Measurements from ENCODE around the gene KAZN.
"Not testable (repeated sequence)": the region's sequence is repeated elsewhere in the genome, so short reads cannot be mapped to it uniquely, and the experiment has no call there.

The KAZN gene

DNA sequence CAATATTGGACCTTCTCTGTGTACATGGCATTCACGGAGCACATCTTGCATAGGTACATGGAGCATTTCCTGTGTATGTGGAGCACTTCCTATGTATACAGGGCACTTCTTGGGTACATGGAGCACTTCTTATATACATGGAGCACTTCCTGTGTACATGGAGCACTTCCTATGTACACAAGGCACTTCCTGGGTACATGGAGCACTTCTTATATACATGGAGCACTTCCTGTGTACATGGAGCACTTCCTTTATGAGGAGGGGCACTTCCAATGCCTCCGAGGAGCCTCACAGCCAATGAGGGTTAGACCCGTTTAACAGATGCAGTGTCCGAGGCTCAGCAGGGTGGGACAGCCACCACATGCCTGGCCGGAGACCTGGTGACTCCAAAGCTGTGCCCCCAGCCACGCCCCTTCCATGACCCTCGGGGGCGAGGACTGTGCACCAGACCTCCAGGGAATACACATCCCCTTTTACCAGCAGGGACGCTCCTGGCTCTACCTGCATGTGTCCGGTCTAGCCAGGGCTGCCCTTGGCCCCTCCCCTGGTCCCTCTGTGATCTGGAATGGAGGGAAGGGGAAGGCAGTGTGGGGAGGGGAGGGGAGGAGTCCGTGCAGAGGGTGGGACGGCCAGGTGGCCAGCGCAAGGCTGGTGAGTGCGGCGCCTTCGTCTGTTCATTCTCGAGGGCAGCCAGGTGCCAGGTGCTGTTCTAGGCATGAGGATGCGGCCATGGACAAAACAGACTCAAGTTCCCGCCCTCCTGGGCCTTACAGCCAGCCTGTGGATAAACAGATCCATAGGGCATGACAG, 360.0 kb downstream of the KAZN start:
- DNase-seq (ENCODE audit: low spot score): no peak

DNA sequence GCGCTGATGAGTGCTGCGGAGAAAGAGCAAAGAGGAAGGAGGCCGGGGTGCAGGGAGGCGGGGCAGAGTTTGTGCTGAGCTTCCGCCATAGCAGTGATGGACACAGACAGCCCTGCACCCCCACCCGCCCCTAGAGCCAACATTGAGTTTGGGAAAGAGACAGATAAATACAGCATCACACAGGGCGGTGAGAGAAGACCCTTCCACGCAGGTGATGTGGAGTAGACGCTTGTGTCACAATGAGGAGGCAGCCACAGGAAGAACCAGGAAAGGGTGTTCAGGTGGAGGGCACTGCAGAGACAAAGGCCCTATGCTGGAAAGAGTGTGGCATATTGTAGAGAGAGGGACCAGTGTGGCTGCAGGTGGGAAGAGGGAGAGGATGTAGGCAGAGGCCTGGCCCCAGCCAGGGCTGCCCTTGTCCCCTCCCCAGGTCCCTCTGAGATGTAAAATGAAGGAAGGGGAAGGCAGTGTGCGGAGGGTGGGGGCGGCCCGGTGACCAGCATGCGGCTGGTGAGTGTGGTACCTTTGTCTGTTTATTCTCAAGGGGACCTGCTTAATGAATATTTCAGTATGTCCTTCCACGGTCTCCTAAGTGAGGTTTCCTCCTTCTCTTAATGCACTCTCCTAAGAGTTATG, 360.7 kb downstream of the KAZN start:
- no peak for DNase-seq (ENCODE audit: low spot score)

DNA sequence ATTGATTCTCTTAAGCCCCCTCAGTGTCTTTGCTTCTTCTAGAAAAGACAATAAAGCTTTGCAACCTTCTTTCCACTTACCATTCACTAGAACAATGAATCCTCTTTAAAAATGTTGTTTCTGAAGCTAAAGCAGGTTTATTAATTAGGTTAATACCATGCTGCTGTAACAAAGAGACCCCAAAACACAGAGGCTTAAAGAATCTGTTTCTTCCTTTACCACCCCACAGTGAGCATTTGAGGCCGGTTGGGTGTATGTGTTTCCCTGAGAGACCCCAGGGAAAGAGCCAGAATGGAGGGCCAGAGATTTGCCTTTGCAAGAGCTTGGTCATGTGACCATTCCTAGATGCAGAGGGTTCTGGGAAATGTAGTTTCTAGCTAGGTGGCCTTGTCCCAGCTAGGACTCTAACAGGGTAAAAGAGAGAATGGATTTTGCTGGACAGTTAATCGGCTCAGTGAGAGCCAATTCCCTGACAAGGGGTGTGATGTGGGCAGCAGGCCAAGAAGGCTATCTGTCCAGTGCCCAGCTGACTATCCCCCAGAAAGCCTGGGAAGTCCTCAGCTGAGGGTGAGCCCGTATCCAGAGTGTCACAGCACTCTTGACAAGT, 363.3 kb downstream of the KAZN start:
- DNase-seq (ENCODE audit: low spot score): no peak

DNA sequence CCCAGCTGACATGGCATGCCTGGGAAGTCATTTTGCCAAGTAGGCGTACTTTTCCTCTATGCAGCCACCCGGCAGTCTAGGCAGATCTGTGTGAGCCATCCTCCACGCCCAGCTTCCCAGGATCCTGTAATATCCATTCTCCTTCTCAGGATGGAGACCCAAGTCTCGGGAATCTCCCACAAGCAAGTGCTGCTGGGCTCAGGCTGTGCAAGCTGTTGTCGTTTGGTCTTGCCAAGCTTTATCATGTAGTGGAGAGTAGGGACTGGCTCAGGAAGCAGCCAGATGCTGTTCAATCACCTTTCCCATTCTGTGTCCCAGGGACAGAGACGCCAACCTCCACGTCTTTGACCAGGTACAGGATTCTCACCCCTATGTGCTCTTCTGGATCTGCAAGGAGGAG, 363.9 kb downstream of the KAZN start:
- no peak for DNase-seq (ENCODE audit: low spot score)

DNA sequence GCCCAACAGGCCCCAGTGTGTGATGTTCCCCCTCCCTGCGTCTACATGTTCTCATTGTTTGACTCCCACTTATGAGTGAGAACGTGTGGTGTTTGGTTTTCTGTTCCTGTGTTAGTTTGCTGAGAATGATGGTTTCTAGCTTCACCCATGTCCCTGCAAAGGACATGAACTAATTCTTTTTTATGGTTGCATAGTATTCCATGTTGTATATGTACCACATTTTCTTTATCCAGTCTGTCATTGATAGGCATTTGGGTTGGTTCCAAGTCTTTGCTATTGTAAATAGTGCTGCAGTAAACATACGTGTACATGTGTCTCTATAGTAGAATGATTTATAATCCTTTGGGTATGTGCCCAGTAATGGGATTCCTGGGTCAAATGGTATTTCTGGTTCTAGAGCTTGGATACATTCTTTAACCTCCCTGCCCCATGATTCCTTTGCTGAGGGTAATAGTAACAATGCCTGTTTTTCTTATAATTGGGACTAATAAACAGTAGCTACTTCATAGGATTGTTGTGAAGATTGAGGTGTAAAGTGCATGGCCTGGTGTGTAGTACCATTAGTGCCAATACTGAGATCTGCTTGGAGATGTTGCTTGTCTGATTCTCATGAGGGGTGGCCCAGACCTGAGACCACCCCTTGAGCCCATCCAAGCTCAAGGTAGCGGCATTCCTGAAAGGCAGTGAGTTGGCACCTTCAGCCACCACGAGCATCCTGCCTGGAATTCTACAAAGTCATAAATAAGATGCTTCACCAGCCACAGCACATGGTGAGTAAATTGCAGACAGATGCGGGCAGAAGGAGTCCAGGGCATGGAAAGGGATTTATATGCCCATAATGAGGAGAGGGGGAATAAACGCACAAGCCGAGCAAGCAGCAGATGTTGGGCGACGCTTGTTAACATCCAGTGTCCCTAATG, 365.6 kb downstream of the KAZN start:
- not testable (repeated sequence) for DNase-seq (ENCODE audit: low spot score)

DNA sequence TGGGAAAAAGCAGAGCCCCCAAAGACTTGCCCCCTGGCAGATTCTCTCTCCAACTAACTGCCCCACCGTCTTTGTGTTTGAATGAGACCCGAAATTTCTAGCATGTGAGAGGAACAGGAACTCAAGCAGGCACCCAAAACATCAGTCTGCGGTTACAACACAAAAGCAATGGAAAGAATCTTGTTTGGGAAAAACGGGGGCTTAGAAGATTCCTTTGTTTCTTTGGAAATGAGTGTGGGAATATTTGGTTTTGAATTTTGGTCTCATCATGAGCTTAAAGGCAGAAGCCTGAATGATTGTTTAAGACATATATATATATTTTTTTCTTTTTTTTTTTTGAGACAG, 366.2 kb downstream of the KAZN start:
- DNase-seq (ENCODE audit: low spot score): no peak

DNA sequence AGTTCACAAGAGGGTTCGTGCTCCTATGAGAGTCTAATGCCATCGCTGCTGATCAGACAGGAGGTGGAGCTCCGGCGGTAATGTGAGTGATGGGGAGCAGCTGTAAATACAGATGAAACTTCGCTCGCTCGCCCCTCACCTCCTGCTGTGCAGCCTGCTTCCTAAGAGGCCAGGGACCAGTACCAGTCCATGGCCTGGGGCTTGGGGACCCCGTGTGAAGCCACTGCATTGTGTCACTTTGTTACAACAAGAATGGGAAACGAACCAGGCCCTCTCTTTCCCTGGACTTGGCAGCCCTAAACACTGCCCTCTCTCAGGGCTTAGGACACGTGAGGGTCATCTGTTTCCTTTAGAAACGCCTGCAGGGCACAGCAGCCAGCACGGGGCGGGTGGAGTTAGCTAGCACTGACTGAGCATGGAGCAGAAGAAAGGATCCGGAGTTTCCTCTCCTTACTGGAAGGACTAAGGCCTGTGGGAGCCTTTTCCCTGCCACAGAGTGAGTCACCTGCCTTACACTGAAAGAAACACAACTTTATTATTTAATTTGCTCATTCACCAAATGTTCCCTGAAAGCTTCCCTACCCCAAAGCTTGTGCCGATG, 369.9 kb downstream of the KAZN start:
- no peak for DNase-seq (ENCODE audit: low spot score)

DNA sequence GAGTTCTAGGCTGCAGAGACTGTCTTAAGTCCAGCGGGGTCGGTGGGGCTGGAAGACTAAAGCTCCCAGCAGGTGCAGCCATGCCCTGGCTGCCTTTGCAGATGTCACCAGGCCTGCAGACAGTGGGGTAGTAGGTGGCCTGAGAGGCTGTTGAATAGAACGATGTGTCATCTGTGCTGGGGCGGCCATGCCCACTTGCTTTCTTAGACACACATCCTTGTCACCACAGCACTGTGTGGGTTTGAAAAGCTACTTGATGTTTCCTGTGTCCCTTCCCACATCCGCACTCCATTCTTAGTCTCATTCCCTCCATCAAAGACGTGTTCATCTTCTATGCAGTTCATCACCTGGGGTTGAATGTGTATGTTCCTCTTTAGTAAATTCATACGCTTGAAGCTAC, 370.5 kb downstream of the KAZN start:
- no peak for DNase-seq (ENCODE audit: low spot score)

DNA sequence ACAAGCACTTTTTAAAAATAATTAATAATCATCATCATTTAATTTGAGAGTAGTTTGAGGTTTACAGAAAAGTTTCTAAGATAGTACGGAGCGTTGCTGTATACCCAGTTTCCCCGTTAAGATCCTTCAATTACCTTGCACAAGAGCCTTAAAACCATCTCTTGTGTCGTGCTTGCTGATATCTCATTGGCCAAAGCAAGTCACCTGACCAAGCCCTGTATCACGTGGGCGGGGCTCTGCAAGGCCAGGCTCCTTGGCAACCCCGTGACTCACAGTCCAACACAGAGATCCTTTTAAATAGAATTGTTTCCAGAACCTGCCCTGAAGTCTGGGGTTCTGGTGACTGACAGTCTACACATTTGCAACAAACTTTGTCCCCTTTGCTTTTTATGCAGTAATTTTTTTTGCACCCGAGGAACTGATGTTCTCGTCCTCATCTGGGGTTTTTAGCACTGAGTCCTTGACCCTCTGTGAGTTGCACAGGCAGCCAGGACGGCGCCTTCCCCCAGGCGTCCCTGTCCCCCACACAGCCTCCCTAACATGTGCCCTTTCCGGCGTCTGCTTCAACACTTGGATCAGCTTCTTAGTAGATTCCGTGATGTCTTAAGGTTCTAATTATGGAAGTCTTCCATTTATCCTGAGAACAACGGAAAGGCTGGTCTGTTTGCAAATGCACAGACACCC, 371.8 kb downstream of the KAZN start:
- DNase-seq (ENCODE audit: low spot score): no peak

DNA sequence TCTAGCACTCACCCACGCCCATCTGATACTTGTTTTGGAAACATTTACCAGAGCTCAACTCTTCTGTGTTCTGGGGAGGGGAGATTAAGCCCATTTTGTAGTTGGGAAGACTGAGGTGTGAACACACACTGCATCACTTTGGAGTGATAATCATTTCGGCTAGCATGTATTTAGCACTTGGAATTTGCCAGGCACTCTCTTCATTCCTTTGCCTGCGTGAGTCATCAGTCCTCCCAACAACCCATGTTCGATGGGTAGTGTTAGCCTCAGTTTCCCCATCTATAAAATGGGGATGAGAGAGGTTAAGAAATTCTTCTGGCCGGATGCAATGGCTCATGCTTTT, 372.3 kb downstream of the KAZN start:
- no peak for DNase-seq (ENCODE audit: low spot score)

DNA sequence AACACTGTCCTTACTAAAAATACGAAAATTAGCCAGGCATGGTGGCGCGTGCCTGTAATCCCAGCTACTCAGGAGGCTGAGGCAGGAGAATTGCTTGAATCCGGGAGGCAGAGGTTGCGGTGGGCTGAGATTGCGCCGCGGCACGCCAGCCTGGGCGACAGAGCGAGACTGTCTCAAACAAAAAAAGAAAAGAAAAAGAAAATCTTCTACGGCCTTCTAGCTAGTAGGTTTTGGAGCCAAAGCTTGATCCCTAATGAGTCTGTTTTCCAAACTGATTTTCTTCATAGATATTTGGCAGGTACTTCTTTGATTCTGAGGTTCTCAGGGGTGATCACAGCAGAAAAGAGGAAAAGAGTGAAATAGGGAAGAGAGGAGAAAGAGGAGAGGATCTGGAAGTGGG, 372.7 kb downstream of the KAZN start:
- DNase-seq (ENCODE audit: low spot score): no peak

DNA sequence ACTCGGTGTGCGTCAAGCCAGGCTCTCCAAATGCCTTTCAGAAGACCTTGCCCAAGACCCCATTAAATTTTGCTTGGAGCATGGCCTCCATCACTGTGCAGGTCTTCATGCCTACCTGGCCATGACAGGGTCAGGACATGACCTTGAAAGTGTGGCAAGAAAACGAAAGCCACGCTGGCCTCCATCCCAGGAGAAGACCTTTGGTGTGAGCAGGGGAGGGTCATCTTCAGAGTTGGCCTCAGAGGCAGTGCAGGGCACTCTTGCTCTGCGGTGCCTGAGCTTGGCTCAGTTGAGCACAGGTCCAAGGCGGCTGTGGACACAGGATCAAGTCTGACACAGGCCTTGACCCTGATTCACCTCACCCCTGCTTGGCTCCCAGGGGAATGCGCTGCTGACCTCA, 373.6 kb downstream of the KAZN start:
- no peak for DNase-seq (ENCODE audit: low spot score)

DNA sequence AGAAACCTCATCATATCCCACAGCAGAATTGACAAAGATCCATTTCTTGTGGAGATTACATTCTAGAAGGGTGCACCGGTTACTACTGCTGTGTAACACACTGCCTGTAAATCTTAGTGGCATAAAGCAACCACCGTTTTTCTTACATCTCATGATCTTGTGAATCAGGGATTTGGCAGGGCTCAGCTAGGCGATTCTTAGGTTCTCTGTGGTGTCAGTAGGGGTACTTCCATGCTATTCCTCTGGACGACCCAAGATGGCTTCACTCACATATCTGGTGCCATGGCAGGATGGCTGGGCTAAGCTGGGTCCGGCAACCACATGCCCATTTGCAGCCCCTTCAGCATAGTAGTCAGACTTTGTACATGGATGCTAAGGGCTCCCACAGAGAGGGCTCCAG, 375.3 kb downstream of the KAZN start:
- DNase-seq (ENCODE audit: low spot score): no peak

DNA sequence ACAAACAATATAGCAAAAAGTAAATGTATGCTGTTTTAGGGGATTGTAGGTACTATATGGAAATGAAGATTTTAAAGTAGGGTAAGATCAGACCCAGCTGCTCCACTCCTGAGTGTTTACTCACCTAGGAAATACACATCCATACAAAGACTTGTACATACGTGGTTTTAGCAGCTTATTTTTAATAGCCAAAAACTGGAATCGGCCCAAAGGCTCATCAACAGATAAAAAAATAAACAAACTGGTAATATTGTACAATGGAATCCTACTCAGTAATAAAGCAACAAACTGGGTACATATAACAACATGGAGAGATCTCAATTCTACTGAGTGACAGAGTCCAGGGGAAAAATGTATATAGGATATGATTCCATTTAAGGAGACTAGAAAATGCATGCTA, 375.9 kb downstream of the KAZN start:
- no peak for DNase-seq (ENCODE audit: low spot score)

DNA sequence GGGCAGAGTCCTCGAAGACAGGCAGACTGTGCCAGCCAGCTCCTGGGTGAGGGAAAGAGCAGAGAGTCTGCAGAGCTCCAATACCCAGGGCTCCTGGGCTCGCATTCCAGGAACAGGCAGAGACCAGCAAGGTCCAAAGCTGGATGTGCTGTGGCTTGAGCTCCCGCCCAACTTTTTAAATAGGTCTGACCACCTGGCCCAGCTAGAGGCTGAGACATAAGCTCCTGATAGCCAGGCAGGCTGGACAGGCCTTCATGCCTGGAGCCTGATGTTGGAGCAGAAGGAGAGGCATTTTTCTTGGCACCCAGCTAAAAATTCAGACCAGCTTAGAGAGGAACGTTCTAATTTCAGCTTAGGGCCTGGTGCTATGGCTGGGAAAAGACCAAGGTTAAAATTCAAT, 376.6 kb downstream of the KAZN start:
- DNase-seq (ENCODE audit: low spot score): no peak

DNA sequence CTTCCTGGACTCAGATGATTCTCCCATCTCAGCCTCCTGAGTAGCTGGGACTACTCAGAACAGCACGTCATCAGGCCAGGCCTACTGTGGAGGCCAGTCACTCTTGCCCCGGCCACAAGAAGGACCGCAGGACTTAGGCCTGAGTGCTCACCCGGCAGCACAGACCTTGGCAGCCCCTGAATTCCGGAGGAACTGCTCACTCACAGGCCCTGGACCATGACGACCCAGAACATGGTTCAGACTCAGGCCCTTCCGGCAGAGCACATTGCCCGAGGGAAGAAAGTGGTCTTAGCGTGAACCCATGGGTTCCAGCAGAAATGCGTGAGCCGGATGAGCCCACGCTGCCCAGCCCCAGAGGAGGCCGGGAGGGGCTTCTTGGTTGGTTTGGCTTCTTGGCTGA, 377.8 kb downstream of the KAZN start:
- DNase-seq (ENCODE audit: low spot score): no peak

DNA sequence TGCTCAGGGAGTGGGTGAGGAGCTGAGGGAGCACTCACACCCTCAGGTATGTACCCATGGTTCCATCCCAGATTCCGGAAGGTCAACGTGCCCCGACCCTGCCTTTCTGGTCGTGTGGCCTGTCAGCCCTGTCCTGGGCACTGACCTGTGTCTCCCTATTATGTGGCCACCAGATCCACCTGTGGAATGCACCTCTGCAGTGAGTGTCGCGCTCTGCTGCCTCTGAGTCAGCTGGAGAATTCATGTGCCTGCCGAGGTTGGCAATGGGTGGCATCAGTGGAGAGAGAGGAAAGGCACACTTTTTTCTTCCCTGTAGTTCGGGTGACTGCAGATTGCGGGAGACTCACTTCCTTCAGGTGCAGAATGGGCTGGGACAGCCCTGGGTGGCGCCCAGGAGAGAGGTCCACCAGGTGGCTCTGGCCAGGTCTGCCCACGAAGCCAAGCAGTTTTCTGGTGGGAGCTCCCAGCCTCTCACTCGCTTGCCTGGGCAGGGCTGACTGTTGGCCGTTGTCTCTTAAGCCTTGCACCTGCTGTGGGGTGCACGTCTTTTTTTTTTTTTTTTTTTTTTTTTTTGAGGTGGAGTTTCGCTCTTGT, 378.9 kb downstream of the KAZN start:
- no peak for DNase-seq (ENCODE audit: low spot score)

DNA sequence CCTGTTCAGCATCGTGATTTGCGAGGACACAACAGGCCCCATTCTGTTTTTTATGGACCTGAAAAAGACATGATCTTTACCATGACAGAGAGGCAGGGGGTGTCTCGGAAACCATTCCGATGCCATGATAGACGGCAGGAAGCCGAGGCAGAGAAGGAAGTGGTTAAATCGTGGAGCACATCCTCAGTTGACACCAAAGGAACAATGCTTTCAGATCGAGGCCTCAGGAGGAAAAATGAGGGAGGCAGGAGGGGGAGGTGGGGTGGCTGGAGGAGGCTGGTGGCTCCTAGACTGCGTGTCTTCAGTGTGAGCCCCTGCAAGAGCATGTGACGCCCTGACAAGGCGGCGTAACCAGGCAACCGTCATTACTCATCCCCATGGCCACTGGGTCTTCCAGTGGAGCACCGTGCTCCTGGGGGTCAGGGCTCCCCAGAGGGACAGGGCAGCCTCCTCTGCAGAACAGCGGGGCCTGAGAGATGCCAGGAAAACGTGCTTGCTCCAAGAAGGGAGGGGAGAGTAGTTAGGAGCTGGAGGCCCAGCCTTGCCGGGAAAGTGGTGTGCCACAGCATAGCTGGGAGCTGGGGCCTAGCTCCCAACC, 382.2 kb downstream of the KAZN start:
- no peak for DNase-seq (ENCODE audit: low spot score)

DNA sequence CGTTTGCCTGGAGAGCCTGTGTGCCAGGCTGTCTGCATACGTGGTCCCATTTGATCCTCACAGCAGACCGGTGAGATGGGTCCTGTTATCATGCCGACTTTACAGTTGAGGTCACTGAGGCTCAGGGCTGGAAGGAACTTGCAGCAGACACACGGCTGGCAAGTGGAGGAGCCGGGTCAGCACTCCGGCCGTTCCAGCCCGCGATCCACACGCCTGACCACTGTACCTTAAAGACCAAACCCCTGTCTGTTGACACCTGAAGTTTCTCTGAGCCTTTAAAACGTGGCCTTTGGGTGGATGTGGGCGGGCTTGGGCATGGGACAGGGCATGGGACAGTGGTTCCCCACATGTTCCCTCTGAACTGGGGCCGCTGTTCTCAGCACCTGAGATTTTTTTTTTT, 383.5 kb downstream of the KAZN start:
- no peak for DNase-seq (ENCODE audit: low spot score)

DNA sequence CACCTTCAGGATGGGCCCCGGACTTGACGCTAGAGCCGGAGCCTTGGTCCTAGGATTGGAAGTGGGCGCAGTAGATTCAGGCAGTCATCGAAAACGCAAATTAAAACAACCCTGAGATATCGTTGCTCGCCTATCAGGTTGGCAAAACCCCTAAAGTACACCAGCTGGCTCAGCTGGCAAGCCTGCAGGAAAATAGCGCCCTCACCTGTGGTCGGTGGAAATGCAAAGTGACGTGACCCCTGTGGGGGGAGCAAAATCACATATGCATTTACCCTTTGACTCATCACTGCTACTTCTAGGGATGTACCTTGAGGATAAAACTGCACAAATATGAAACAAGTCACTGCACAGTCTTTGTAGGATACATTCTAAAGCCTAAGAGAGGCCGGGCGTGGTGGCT, 384.8 kb downstream of the KAZN start:
- DNase-seq (ENCODE audit: low spot score): no peak

DNA sequence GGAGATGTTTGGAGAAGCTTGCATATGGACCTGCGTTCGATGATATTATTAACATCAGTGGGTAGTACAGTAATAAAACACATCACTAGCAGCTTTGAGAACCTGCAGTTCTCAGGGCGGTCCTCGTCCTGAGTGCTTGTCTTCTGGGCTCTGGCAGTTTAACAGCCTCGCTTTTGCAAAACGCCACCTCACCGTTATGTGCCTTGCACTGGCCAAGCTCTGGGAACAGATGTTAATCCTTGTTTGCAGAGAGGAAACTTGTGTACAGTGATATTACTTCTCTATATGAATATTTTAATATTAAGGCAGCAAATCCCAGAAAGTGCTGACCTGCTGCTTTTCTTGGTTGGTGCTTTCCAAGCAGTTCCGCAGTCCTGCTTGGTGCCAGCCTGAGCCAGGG, 387.7 kb downstream of the KAZN start:
- DNase-seq (ENCODE audit: low spot score): no peak
